Endothelial cell of umbilical vein (primary cell): Measurements from ENCODE around the gene ARPP19. TPM values are rescaled to one million over a fixed set of nuclear protein-coding genes. Genes with fewer than 3 reads are reported as not detected.

Experiments
- BruUV-seq: library from RNA; stranded (reverse); fragments of 400-500 nt; replicated peaks from 2 replicates; lab custom pipeline; 2021; lab: Mats Ljungman, UMichigan
- CTCF ChIA-PET: fragments of 300-600, 350-600 bp; sonication (Branson Sonifier 250); formaldehyde crosslinking; loops from one replicate; lab custom pipeline; 2021; ENCODE audit warnings: antibody characterized with exemption, inconsistent platforms; lab: Charles Lee
- POLR2A ChIA-PET: fragments of 300-600, 350-600 bp; sonication (Branson Sonifier 250); formaldehyde crosslinking; loops from one replicate; lab custom pipeline; 2021; ENCODE audit warnings: antibody characterized with exemption, inconsistent platforms; lab: Charles Lee
- DNase-seq: peaks from one replicate; pipeline ENCODE4 v3.0.0-alpha.2; 2011; ENCODE audit warnings: low read depth, low spot score
- FAIRE-seq: peaks from 2 replicates; lab custom pipeline; 2011; peaks lifted over from hg19 to GRCh38; lab: Jason Lieb, UNC
- H2AFZ ChIP-seq: 2 replicates; pipeline ENCODE4 v1.6.0; 2012; ENCODE audit warnings: low read depth, low read length, control low read depth, inconsistent platforms
- H3K27ac ChIP-seq: 2 replicates; pipeline ENCODE4 v1.5.1; 2011; ENCODE audit warnings: low read depth, mild to moderate bottlenecking, control low read depth, low read length, moderate library complexity; ENCODE audit not compliant: insufficient read depth
- H3K27me3 ChIP-seq, 2 experiments: 2 replicates each; pipeline versions ENCODE4 v1.6.0 to v1.6.1; 2011; ENCODE audit warnings: low read length in 2 of 2, mixed read lengths in 1 of 2; ENCODE audit not compliant: control insufficient read depth in 2 of 2, insufficient read depth in 2 of 2
- H3K36me3 ChIP-seq, 2 experiments: 2 replicates in 1 of 2; 3 replicates in 1 of 2; pipeline ENCODE4 v1.5.1; 2011; ENCODE audit warnings: low read length in 2 of 2, mild to moderate bottlenecking in 1 of 2, moderate library complexity in 1 of 2; ENCODE audit not compliant: control insufficient read depth in 2 of 2, insufficient read depth in 2 of 2; ENCODE audit errors: extremely low read depth in 1 of 2
- H3K4me1 ChIP-seq: 3 replicates; pipeline ENCODE4 v1.5.1; 2011; ENCODE audit warnings: mild to moderate bottlenecking, low read length; ENCODE audit not compliant: control insufficient read depth, insufficient read depth; ENCODE audit errors: extremely low read depth
- H3K4me2 ChIP-seq: 2 replicates; pipeline ENCODE4 v1.6.1; 2011; ENCODE audit warnings: low read length, control low read depth, mixed read lengths; ENCODE audit not compliant: insufficient read depth
- H3K4me3 ChIP-seq, 3 experiments: fragments of 200-600 bp in 1 of 3; sonication (generic), shearing (Covaris generic) in 1 of 3; replicated peaks in 1 of 3; 2 replicates each; pipeline ENCODE4 v1.5.1; 2011 to 2016; ENCODE audit warnings: control low read depth in 3 of 3, low read length in 3 of 3, mild to moderate bottlenecking in 2 of 3, inconsistent platforms in 1 of 3, low read depth in 1 of 3, moderate library complexity in 1 of 3; ENCODE audit not compliant: insufficient read depth in 1 of 3
- H3K79me2 ChIP-seq: 2 replicates; pipeline ENCODE4 v1.6.0; 2012; ENCODE audit warnings: low read length, inconsistent platforms; ENCODE audit not compliant: control insufficient read depth, insufficient read depth
- H3K9ac ChIP-seq: replicated peaks from 2 replicates; pipeline ENCODE3; 2011; ENCODE audit warnings: low read length, control low read depth; ENCODE audit not compliant: insufficient read depth; ENCODE audit errors: extremely low read depth
- H3K9me1 ChIP-seq: replicated peaks from 3 replicates; pipeline ENCODE4 v1.6.0; 2011; ENCODE audit warnings: mild to moderate bottlenecking, low read length; ENCODE audit not compliant: control insufficient read depth, insufficient read depth; ENCODE audit errors: extremely low read depth
- H3K9me3 ChIP-seq: replicated peaks from 2 replicates; pipeline ENCODE4 v1.5.1; 2012; ENCODE audit warnings: low read length, inconsistent platforms; ENCODE audit not compliant: control insufficient read depth, insufficient read depth
- H4K20me1 ChIP-seq: replicated peaks from 2 replicates; pipeline ENCODE3; 2011; ENCODE audit warnings: mild to moderate bottlenecking, low read length; ENCODE audit not compliant: control insufficient read depth, insufficient read depth; ENCODE audit errors: extremely low read depth
- EZH2 ChIP-seq: IDR thresholded peaks from 2 replicates; pipeline ENCODE4 v1.6.1; 2012; ENCODE audit warnings: borderline replicate concordance, low read depth, mild to moderate bottlenecking, moderate library complexity, low read length, inconsistent platforms; ENCODE audit not compliant: severe bottlenecking
- JUN ChIP-seq: IDR thresholded peaks from 2 replicates; pipeline ENCODE4 v1.6.1; 2011; ENCODE audit warnings: borderline replicate concordance, low read depth; ENCODE audit not compliant: insufficient read length, insufficient read depth
- POLR2A ChIP-seq: IDR thresholded peaks from 2 replicates; pipeline ENCODE4 v1.6.1; 2012; ENCODE audit warnings: low read depth, mild to moderate bottlenecking, control low read depth, low read length
- POLR2AphosphoS5 ChIP-seq: IDR thresholded peaks from 2 replicates; pipeline ENCODE4 v1.6.1; 2012; ENCODE audit warnings: low read depth, mild to moderate bottlenecking, control low read depth, low read length, moderate library complexity; ENCODE audit not compliant: insufficient read depth
- dilution Hi-C: fragments of 300-500 bp; cut with MboI; formaldehyde crosslinking; loops from one replicate; pipeline ENCODE4 v1.15.0; 2019; ENCODE audit warnings: low sequenced_read_pairs; ENCODE audit not compliant: extremely low pct_ligation_motif_present
- intact Hi-C: fragments of 100-400 bp; cut with micrococcal nuclease; formaldehyde crosslinking; loops from one replicate; pipeline ENCODE4 v1.10.0; 2022
- polyA plus RNA-seq, 4 experiments: library from polyadenylated mRNA; depleted of rRNA in 3 of 4; stranded (reverse) in 3 of 4; unstranded in 1 of 4; fragments of >200 nt; gene quantifications; 2 replicates each; pipeline versions ENCODE4 v1.2.1 to v1.2.3, GENCODE V29; 2011 to 2012; ENCODE audit warnings: missing spikeins in 1 of 4
- total RNA-seq: library from RNA; stranded (reverse); gene quantifications from 2 replicates; pipeline ENCODE4 v1.2.3, GENCODE V29; 2021
- TF ChIP-seq, protein P1 (sequence below), 2 donors: IDR thresholded peaks; 1 replicate in 1 of 2; 2 replicates in 1 of 2; pipeline ENCODE4 v1.5.1; 2011; ENCODE audit warnings: low read length in 2 of 2, mild to moderate bottlenecking in 2 of 2, moderate library complexity in 2 of 2, control low read depth in 1 of 2, inconsistent platforms in 1 of 2, low read depth in 1 of 2; ENCODE audit not compliant: insufficient read depth in 1 of 2; ENCODE audit errors: extremely low read depth in 1 of 2
- TF ChIP-seq, protein P2 (sequence below): IDR thresholded peaks from 2 replicates; pipeline ENCODE4 v1.6.1; 2011; ENCODE audit not compliant: insufficient read depth, insufficient read length

Gene ARPP19
- total and polyA plus RNA-seq, 2 donors (not counting 3 experiments of a cell fraction or from before 2014, with no cell fraction given), result 47.1 to 191 TPM

DNA sequence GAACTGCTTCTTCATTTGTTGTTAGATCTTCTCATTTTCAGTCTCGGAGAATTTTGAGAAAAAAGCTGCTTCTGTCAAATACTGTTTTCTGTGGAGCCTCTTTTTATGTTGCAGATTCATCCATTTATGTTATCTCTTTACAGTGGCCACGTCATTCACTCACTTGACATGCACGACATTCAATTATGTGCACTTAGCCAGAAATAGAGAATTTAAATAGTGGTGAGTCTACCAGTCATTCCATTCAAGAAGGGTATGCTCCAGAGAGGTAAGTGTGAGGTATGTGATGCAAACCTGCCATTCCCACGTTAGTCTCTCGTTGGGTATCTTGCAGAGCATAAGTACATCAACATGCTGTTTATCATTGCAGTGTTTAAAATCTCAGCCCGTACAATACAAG is 9.8 kb downstream of the ARPP19 start:
- intact Hi-C loops (no loop called here), dilution Hi-C loops (no loop called here)
- TF ChIP-seq POLR2A, result no peak
- no peak for TF ChIP-seq JUN
- TF ChIP-seq, protein P1, sequence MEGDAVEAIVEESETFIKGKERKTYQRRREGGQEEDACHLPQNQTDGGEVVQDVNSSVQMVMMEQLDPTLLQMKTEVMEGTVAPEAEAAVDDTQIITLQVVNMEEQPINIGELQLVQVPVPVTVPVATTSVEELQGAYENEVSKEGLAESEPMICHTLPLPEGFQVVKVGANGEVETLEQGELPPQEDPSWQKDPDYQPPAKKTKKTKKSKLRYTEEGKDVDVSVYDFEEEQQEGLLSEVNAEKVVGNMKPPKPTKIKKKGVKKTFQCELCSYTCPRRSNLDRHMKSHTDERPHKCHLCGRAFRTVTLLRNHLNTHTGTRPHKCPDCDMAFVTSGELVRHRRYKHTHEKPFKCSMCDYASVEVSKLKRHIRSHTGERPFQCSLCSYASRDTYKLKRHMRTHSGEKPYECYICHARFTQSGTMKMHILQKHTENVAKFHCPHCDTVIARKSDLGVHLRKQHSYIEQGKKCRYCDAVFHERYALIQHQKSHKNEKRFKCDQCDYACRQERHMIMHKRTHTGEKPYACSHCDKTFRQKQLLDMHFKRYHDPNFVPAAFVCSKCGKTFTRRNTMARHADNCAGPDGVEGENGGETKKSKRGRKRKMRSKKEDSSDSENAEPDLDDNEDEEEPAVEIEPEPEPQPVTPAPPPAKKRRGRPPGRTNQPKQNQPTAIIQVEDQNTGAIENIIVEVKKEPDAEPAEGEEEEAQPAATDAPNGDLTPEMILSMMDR (IDR thresholded peaks at IDR 0.05; ENCODE audit: extremely low read depth in 1 of 2, insufficient read depth in 1 of 2, low read depth in 1 of 2, low read length in 2 of 2), result no peak
- TF ChIP-seq, protein P2, sequence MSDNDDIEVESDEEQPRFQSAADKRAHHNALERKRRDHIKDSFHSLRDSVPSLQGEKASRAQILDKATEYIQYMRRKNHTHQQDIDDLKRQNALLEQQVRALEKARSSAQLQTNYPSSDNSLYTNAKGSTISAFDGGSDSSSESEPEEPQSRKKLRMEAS, result no peak
- TF ChIP-seq EZH2, result no peak
- no peak for TF ChIP-seq POLR2AphosphoS5
- H3K4me1 ChIP-seq, result peaks cover 2% of the 10 kb centered on the region
- ChIA-PET POLR2A (no interaction called here), CTCF (interaction anchor here (1.5 to 2.0 kb wide), 3 partner anchors 9 to 228 kb away, joined by 4 to 6 read pairs (median 4); partner anchors contain the start of gene ARPP19)
- no peaks in the 10 kb centered on the region for H3K9me3 ChIP-seq
- peaks cover 0 to 11% of the 10 kb centered on the region in 2 experiments for H3K36me3 ChIP-seq
- H3K4me3 ChIP-seq, result no peak overlapping the region
- H3K4me2 ChIP-seq, result no peak overlapping the region
- H3K9ac ChIP-seq, result no peak overlapping the region
- no peaks in the 10 kb centered on the region for H3K27me3 ChIP-seq
- H3K79me2 ChIP-seq, result peaks cover 91% of the 10 kb centered on the region
- FAIRE-seq (no peak), DNase-seq (no peak)
- no peak overlapping the region for H3K27ac ChIP-seq
- H4K20me1 ChIP-seq, result peaks cover 9% of the 10 kb centered on the region
- H2AFZ ChIP-seq, result no peak overlapping the region
- peaks cover 5% of the 10 kb centered on the region for H3K9me1 ChIP-seq
- no TSS peak for BruUV-seq
